ENCODE data around the gene MCUB. TPM values are rescaled to one million over a fixed set of nuclear protein-coding genes. Genes with fewer than 3 reads are reported as not detected.
A peak's percentile ranks its signal among the peaks of the same experiment; 100 is the strongest.

Gene MCUB
- total and polyA plus RNA-seq, 2 donors (not counting 1 experiment from before 2014, with no cell fraction given), result 19.0 to 20.6 TPM

- Histone ChIP-seq H3K9ac (ENCODE audit: insufficient read depth, low read length) (peak overlapping the region; percentile 42), H3K4me2 (ENCODE audit: extremely low read depth, insufficient read depth, low read length) (peak overlapping the region; percentile 76), H3K27ac (ENCODE audit: insufficient read depth, low read length) (peak overlapping the region; percentile 75), H3K9me3 (ENCODE audit: control insufficient read depth, insufficient read depth, low read depth, low read length) (no peaks in the 10 kb centered on the region), H3K4me1 (ENCODE audit: control insufficient read depth, extremely low read depth, insufficient read depth, low read length) (no peaks in the 10 kb centered on the region), H3K79me2 (ENCODE audit: control insufficient read depth, insufficient read depth, low read length) (peaks cover 2% of the 10 kb centered on the region), H3K27me3 (ENCODE audit: control insufficient read depth, insufficient read depth, low read length) (no peaks in the 10 kb centered on the region), H3K4me3 (replicated peaks in 1 of 4; ENCODE audit: control extremely low read depth in 1 of 4, insufficient read depth in 1 of 4, low read depth in 3 of 4, low read length in 4 of 4) (peak overlapping the region; percentile 78 to 89 (median 84)), H2AFZ (ENCODE audit: low read length) (peak overlapping the region; percentile 98), H3K36me3 (ENCODE audit: control insufficient read depth, insufficient read depth, low read length) (no peaks in the 10 kb centered on the region), H4K20me1 (ENCODE audit: control insufficient read depth, extremely low read depth, insufficient read depth, low read length) (no peaks in the 10 kb centered on the region)
- TF ChIP-seq CTCF (conservative IDR thresholded peaks at IDR 0.05 in 1 of 2, IDR thresholded peaks at IDR 0.05 in 1 of 2; ENCODE audit: low read depth in 1 of 2, low read length in 2 of 2) (no peak), EZH2 (IDR thresholded peaks at IDR 0.05; ENCODE audit: low read length, missing control alignments) (no peak)
- DNase-seq (ENCODE audit: low read depth in 2 of 2), result peak; percentile 22 to 25
Observed at GRCh38 chr4:109730619-109731545, 170.8 kb downstream of the MCUB start.

- Histone ChIP-seq H3K4me3 (replicated peaks in 1 of 4; ENCODE audit: control extremely low read depth in 1 of 4, insufficient read depth in 1 of 4, low read depth in 3 of 4, low read length in 4 of 4) (no peak overlapping the region), H3K27ac (ENCODE audit: insufficient read depth, low read length) (no peak overlapping the region), H3K9ac (ENCODE audit: insufficient read depth, low read length) (no peak overlapping the region), H4K20me1 (ENCODE audit: control insufficient read depth, extremely low read depth, insufficient read depth, low read length) (no peaks in the 10 kb centered on the region), H3K4me2 (ENCODE audit: extremely low read depth, insufficient read depth, low read length) (no peak overlapping the region), H3K27me3 (ENCODE audit: control insufficient read depth, insufficient read depth, low read length) (no peaks in the 10 kb centered on the region), H3K36me3 (ENCODE audit: control insufficient read depth, insufficient read depth, low read length) (no peaks in the 10 kb centered on the region), H3K9me3 (ENCODE audit: control insufficient read depth, insufficient read depth, low read depth, low read length) (no peaks in the 10 kb centered on the region), H3K4me1 (ENCODE audit: control insufficient read depth, extremely low read depth, insufficient read depth, low read length) (no peaks in the 10 kb centered on the region), H3K79me2 (ENCODE audit: control insufficient read depth, insufficient read depth, low read length) (peaks cover 2% of the 10 kb centered on the region), H2AFZ (ENCODE audit: low read length) (no peak overlapping the region)
- no peak for DNase-seq (ENCODE audit: low read depth in 2 of 2)
- TF ChIP-seq CTCF (conservative IDR thresholded peaks at IDR 0.05 in 1 of 2, IDR thresholded peaks at IDR 0.05 in 1 of 2; ENCODE audit: low read depth in 1 of 2, low read length in 2 of 2), result no peak
- TF ChIP-seq EZH2 (IDR thresholded peaks at IDR 0.05; ENCODE audit: low read length, missing control alignments), result no peak
Observed at GRCh38 chr4:109733728-109734127, 173.7 kb downstream of the MCUB start.

- no peak overlapping the region for H2AFZ ChIP-seq (ENCODE audit: low read length)
Observed at GRCh38 chr4:109735566-109736365, 175.7 kb downstream of the MCUB start.

More at GRCh38 chr4:109735566-109736365, 175.7 kb downstream of the MCUB start:
- no peaks in the 10 kb centered on the region for H3K36me3 ChIP-seq (ENCODE audit: control insufficient read depth, insufficient read depth, low read length)
- no peak overlapping the region for H3K27ac ChIP-seq (ENCODE audit: insufficient read depth, low read length)
- H3K27me3 ChIP-seq (ENCODE audit: control insufficient read depth, insufficient read depth, low read length), result no peaks in the 10 kb centered on the region
- H3K4me1 ChIP-seq (ENCODE audit: control insufficient read depth, extremely low read depth, insufficient read depth, low read length), result no peaks in the 10 kb centered on the region
- TF ChIP-seq EZH2 (IDR thresholded peaks at IDR 0.05; ENCODE audit: low read length, missing control alignments), result no peak
- TF ChIP-seq CTCF (conservative IDR thresholded peaks at IDR 0.05 in 1 of 2, IDR thresholded peaks at IDR 0.05 in 1 of 2; ENCODE audit: low read depth in 1 of 2, low read length in 2 of 2), result no peak
- no peaks in the 10 kb centered on the region for H4K20me1 ChIP-seq (ENCODE audit: control insufficient read depth, extremely low read depth, insufficient read depth, low read length)
- no peak overlapping the region for H3K4me3 ChIP-seq (replicated peaks in 1 of 4; ENCODE audit: control extremely low read depth in 1 of 4, insufficient read depth in 1 of 4, low read depth in 3 of 4, low read length in 4 of 4)
- H3K9ac ChIP-seq (ENCODE audit: insufficient read depth, low read length), result no peak overlapping the region
- H3K9me3 ChIP-seq (ENCODE audit: control insufficient read depth, insufficient read depth, low read depth, low read length), result no peaks in the 10 kb centered on the region
- no peak overlapping the region for H3K4me2 ChIP-seq (ENCODE audit: extremely low read depth, insufficient read depth, low read length)
- H3K79me2 ChIP-seq (ENCODE audit: control insufficient read depth, insufficient read depth, low read length), result no peaks in the 10 kb centered on the region
- peak in 1 of 2 donors; percentile 54 for DNase-seq (ENCODE audit: low read depth in 2 of 2)

Measured in fibroblast of lung (primary cell).